HG03521 (cell line): Measurements from ENCODE around the gene BRF1.

ENCODE experiments used
- ATAC-seq: cut with Tn5 transposase; IDR thresholded peaks from one replicate; pipeline ENCODE4 v1.9.1; 2021; ENCODE audit warnings: mild to moderate bottlenecking, moderate library complexity; ENCODE audit not compliant: unreplicated experiment

BRF1 gene

GRCh38 chr14:105179191-105179590 is 121.6 kb downstream of the BRF1 start:
- ATAC-seq = no peak

GRCh38 chr14:105178868-105179140 is 122.0 kb downstream of the BRF1 start:
- no peak for ATAC-seq

- no peak for ATAC-seq
Measured at GRCh38 chr14:105178069-105178867, 122.5 kb downstream of the BRF1 start.

GRCh38 chr14:105177082-105177481 is 123.7 kb downstream of the BRF1 start:
- ATAC-seq = no peak

GRCh38 chr14:105176513-105176912 is 124.3 kb downstream of the BRF1 start:
- ATAC-seq = no peak

- no peak for ATAC-seq
Measured at GRCh38 chr14:105173901-105174894, 126.6 kb downstream of the BRF1 start.

GRCh38 chr14:105173145-105173544 is 127.7 kb downstream of the BRF1 start:
- ATAC-seq = no peak

- no peak for ATAC-seq
Measured at GRCh38 chr14:105172476-105172875, 128.3 kb downstream of the BRF1 start.

GRCh38 chr14:105171004-105171673 is 129.7 kb downstream of the BRF1 start:
- no peak for ATAC-seq

GRCh38 chr14:105169776-105170655 is 130.8 kb downstream of the BRF1 start:
- ATAC-seq = no peak

GRCh38 chr14:105168979-105169507 is 131.8 kb downstream of the BRF1 start:
- ATAC-seq = no peak

- ATAC-seq = no peak
Measured at GRCh38 chr14:105168496-105168978, 132.3 kb downstream of the BRF1 start, which contains the start of gene JAG2. TSS of gene JAG2 (minus strand) at chr14:105168776. CDS start at chr14:105168420, 356 bp downstream.

- no peak for ATAC-seq
Measured at GRCh38 chr14:105168093-105168420, 132.7 kb downstream of the BRF1 start.

GRCh38 chr14:105167303-105168092 is 133.3 kb downstream of the BRF1 start:
- ATAC-seq = no peak

- ATAC-seq = no peak
Measured at GRCh38 chr14:105166571-105167302, 134.1 kb downstream of the BRF1 start.

GRCh38 chr14:105165761-105166485 is 134.9 kb downstream of the BRF1 start:
- no peak for ATAC-seq

- ATAC-seq = no peak
Measured at GRCh38 chr14:105165134-105165704, 135.6 kb downstream of the BRF1 start.
